ENCODE measurements around the gene RTF2.

DNA sequence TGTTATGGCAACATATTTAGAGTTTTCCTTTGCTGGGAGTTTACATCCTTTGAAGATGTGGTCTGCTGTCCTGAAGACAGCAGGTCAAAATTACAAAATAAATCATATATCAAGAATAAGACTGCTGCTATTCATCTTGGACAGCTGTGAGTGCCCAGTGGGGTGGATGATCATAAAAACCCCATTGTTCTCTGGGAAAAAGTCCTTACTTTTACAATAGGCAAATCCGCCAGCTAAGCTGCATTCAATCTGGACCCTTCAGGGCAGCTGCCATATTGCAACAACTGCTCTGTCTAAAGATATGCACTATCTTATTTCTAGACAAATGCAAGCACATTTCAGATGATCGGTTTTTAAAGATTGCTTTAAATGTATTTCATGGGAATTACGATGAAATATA is 37.0 kb upstream of the RTF2 start:
- no peak for TF ChIP-seq EZH2phosphoT487 (IDR thresholded peaks at IDR 0.05; ENCODE audit: low read depth, severe bottlenecking, unreplicated experiment)
- TF ChIP-seq EZH2 (IDR thresholded peaks at IDR 0.05; ENCODE audit: borderline replicate concordance), result no peak
- TF ChIP-seq, protein P1, sequence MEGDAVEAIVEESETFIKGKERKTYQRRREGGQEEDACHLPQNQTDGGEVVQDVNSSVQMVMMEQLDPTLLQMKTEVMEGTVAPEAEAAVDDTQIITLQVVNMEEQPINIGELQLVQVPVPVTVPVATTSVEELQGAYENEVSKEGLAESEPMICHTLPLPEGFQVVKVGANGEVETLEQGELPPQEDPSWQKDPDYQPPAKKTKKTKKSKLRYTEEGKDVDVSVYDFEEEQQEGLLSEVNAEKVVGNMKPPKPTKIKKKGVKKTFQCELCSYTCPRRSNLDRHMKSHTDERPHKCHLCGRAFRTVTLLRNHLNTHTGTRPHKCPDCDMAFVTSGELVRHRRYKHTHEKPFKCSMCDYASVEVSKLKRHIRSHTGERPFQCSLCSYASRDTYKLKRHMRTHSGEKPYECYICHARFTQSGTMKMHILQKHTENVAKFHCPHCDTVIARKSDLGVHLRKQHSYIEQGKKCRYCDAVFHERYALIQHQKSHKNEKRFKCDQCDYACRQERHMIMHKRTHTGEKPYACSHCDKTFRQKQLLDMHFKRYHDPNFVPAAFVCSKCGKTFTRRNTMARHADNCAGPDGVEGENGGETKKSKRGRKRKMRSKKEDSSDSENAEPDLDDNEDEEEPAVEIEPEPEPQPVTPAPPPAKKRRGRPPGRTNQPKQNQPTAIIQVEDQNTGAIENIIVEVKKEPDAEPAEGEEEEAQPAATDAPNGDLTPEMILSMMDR (IDR thresholded peaks at IDR 0.05; ENCODE audit: poor library complexity), result no peak

Data from hepatocyte (in vitro differentiated cells).